ENCODE data around the gene SH3BP5.

- TF ChIP-seq POLR2A (IDR thresholded peaks at IDR 0.05) (no peak), POLR2AphosphoS5 (IDR thresholded peaks at IDR 0.05) (no peak), CTCF (IDR thresholded peaks at IDR 0.05) (no peak)
These were observed 60.5 kb downstream of the SH3BP5 start for GRCh38 chr3:15271785-15272381.
